Endothelial cell of umbilical vein (primary cell): Measurements from ENCODE around the gene LCOR.

Experiments
- CTCF ChIP-seq, 2 donors: IDR thresholded peaks; 1 replicate in 1 of 2; 2 replicates in 1 of 2; pipeline ENCODE4 v1.5.1; 2011; ENCODE audit warnings: low read length in 2 of 2, mild to moderate bottlenecking in 2 of 2, moderate library complexity in 2 of 2, control low read depth in 1 of 2, inconsistent platforms in 1 of 2, low read depth in 1 of 2; ENCODE audit not compliant: insufficient read depth in 1 of 2; ENCODE audit errors: extremely low read depth in 1 of 2
- EZH2 ChIP-seq: IDR thresholded peaks from 2 replicates; pipeline ENCODE4 v1.6.1; 2012; ENCODE audit warnings: borderline replicate concordance, low read depth, mild to moderate bottlenecking, moderate library complexity, low read length, inconsistent platforms; ENCODE audit not compliant: severe bottlenecking
- FOS ChIP-seq: IDR thresholded peaks from 2 replicates; pipeline ENCODE4 v1.6.1; 2011; ENCODE audit warnings: mild to moderate bottlenecking, low read length, moderate library complexity, borderline replicate concordance; ENCODE audit not compliant: insufficient read depth
- JUN ChIP-seq: IDR thresholded peaks from 2 replicates; pipeline ENCODE4 v1.6.1; 2011; ENCODE audit warnings: borderline replicate concordance, low read depth; ENCODE audit not compliant: insufficient read length, insufficient read depth
- MAX ChIP-seq: IDR thresholded peaks from 2 replicates; pipeline ENCODE4 v1.6.1; 2011; ENCODE audit not compliant: insufficient read depth, insufficient read length
- MYC ChIP-seq: IDR thresholded peaks from one replicate; pipeline ENCODE4 v1.6.1; 2011; ENCODE audit warnings: mild to moderate bottlenecking, low read depth, low read length
- POLR2A ChIP-seq: IDR thresholded peaks from 2 replicates; pipeline ENCODE4 v1.6.1; 2012; ENCODE audit warnings: low read depth, mild to moderate bottlenecking, control low read depth, low read length
- POLR2AphosphoS5 ChIP-seq: IDR thresholded peaks from 2 replicates; pipeline ENCODE4 v1.6.1; 2012; ENCODE audit warnings: low read depth, mild to moderate bottlenecking, control low read depth, low read length, moderate library complexity; ENCODE audit not compliant: insufficient read depth

- TF ChIP-seq FOS (no peak), EZH2 (no peak), POLR2A (no peak), MYC (no peak), CTCF (IDR thresholded peaks at IDR 0.05; ENCODE audit: extremely low read depth in 1 of 2, insufficient read depth in 1 of 2, low read depth in 1 of 2, low read length in 2 of 2) (no peak), POLR2AphosphoS5 (no peak), MAX (no peak), JUN (no peak)
Observed at GRCh38 chr10:97016728-97017473, 184.8 kb downstream of the LCOR start.
